ENCODE measurements around the gene VEGFA.

DNA sequence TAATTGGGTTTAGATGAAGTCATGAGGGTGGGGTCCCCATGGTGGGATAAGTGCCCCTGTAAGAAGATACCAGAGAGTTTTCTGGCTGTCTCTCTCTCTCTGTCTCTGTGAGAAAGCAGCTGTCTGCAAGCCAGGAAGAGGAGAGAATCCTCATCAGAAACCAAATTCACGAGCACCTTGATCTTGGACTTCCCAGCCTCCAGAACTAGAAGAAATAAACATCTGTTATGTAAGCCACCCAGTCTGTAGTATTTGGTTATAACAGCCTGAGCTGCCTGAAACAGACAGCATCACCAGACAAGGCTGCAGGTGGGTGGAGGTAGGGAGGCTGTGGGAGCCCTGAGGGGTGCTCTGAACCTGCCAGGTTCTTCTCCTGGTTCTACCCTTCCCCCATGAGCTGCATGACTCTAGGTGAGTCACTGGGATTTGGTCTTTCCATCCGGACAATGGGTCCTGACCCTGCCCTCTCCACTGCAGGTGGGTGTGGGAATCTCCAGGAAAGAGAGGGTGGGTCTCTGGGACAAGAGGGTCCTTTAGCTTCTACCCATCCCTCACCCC is 34.3 kb upstream of the VEGFA start:
- no peak for TF ChIP-seq EZH2 (IDR thresholded peaks at IDR 0.05; ENCODE audit: insufficient read depth, poor library complexity, severe bottlenecking)
- no peak for TF ChIP-seq EZH2phosphoT487 (IDR thresholded peaks at IDR 0.05; ENCODE audit: insufficient read depth, low read depth)

Data from GM23248 (cell line).